Fibroblast of skin of back (primary cell): ENCODE measurements around the gene ARMC6.
"Not testable (repeated sequence)": the region's sequence is repeated elsewhere in the genome, so short reads cannot be mapped to it uniquely, and the experiment has no call there.

Experiments
- DNase-seq: peaks from one replicate; pipeline ENCODE4 v3.0.0-alpha.2; 2013

The ARMC6 gene

DNA sequence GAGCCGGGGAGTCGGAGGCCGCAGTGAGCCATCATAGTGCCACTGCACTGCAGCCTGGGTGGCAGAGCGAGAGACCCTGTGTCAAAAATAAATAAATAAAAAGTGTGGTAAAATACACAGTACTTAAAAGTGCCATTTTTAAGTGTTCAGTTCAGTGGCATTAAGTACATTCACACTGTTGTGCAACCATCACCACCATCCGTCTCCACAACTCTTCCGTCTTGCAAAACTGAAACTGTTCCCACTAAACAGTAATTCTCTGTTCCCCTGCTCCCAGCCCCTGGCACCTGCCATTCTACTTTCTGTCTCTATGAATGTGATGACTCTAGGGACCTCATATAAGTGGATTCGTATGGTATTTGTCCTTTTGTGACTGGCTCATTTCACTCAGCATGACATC, 43.7 kb downstream of the ARMC6 start:
- DNase-seq, result no peak

DNA sequence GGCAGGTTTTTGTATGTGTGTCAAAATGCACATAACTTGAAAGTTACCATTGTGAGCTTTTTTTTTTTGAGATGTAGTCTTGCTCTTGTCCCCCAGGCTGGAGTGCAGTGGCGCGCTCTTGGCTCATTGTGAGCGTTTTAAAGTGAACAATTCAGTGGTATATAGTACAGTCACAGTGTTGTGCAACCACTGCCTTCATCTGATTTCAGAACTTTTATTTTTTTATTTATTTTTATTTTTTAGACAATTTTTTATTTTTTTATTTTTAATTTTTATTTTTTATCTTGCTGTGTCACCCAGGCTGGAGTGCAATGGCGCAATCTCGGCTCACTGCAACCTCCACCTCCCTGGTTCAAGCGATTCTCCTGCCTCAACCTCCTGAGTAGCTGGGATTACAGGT, 45.4 kb downstream of the ARMC6 start:
- DNase-seq, result no peak

DNA sequence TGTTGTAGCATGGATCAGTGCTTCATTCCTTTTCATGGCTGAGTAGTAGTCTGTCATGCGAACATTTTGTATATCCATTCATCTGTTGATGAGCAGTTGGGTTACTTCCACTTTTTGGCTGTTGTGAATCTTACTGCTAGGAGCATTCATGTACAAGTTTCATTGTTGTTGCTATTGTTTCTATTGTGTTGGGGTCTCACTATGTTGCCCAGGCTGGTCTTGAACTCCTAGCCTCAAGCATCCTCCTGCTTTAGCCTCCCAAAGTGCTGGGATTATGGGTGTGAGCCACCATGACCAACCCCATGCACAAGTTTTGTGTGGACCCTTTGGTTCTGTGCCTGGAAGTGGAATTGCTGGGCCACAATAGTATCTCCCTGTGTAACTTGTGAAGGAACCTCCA, 46.2 kb downstream of the ARMC6 start:
- DNase-seq, result no peak

DNA sequence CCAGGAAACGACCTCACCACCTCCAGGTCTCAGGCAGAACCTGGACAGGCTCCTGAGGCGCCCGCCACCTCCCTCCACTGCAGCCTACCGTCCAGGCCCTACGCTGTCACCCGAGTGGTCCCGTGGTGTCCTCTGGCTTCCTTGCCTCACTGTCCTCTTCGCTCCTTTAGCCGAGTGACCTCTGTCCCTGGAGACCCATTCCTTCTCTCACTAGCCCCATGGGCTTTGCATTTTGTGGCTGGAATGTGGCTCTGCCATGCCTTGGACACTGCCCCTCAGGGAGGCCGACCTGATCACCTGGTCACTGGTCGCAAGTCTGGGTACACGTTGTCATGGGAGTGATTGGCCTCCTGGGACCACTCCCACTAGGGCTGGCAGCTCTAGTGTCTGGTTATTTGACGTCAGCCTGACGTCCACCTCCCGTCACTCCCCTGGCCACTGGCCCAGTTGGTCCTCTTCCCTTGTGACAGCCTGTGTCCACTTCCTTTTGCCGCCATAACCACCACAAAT, 48.3 kb downstream of the ARMC6 start:
- no peak for DNase-seq

DNA sequence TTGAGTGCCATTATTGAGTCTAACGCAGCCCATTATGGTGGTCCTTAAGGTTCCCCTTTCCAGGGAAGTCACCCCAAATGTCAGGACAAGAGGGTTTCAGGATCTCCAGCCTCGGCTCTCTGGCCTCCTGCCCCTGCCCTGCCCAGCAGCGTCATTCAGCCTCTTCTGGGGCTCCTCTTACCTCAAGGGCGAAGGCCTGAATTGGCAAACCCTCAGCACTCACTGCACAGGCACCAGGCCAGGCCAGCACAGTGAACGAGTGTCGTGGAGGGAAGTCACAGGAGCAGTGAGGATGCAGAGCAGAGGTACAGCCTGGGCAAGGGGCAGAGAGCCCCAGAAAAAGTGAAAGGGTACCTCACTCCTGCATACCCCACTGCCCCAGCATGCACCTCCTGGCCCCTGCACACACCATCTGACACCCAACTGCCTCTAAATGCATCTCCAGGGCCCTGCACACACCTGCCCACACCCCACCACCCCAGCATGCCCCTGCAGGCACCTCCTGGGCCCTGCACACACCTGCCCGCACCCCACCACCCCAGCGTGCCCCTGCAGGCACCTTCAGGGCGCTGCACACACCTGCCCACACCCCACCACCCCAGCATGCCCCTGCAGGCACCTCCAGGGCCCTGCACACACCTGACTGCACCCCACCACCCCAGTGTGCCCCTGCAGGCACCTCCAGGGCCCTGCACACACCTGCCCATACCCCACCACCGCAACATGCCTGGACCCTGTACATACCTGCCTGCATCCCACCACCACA, 50.2 kb downstream of the ARMC6 start:
- DNase-seq, result no peak

DNA sequence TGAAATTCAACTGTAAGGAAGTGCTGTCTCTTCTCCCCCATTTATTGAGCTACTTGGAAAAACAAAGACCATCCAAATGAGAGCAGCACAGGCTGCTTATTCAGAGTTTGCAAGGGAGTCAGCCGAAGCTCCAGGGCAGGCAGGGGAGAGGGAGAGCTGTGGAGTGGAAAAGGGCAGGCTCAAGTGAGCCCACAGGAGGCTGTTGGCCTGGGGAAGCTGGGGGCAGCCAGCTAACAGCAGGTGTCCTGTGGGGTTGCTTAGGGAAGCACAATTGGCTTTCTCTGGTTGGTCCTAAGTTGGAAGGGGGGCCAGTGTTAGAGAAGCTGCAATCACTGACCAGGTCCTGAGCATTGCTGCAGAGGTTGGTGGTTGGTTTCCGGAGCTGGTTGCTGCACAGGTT, 54.3 kb downstream of the ARMC6 start:
- DNase-seq, result no peak

DNA sequence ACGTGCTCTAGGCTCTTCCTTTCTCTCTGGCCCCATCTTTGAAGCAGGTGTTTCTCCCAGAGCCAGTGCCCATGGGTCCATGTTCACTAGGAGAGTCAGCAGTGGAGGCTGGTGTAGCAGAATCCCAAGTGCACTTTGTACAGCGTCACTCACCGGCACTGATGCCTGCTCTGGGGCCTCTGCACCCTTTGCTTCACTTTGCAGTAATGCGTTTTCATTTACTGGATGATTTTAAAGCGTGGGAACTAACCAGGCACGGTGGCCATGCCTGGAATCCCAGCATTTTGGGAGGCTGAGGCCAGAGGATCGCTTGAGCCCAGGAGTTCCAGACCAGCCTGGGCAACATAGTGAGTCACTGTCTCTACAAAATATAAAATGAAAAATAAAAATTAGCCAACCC, 61.1 kb downstream of the ARMC6 start:
- no peak for DNase-seq

DNA sequence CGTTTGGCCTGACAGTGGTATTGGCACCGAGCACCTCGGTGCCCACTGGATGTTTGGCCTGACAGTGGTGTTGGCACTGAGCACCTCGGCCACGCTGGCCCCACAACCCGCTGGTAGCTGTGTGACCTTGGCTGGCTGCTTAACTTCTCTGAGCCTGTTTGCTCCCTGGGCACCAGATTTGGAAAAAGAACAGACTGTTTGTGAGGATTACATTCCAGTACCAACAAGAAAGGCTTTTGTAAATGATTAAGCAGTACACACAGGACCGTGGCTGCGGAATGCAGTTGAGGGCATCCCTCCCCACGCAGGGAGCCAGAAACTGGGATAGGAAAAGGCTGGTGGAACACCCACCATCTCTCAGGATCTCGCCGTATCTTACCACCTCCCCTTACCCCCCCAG, 62.3 kb downstream of the ARMC6 start:
- DNase-seq, result no peak

DNA sequence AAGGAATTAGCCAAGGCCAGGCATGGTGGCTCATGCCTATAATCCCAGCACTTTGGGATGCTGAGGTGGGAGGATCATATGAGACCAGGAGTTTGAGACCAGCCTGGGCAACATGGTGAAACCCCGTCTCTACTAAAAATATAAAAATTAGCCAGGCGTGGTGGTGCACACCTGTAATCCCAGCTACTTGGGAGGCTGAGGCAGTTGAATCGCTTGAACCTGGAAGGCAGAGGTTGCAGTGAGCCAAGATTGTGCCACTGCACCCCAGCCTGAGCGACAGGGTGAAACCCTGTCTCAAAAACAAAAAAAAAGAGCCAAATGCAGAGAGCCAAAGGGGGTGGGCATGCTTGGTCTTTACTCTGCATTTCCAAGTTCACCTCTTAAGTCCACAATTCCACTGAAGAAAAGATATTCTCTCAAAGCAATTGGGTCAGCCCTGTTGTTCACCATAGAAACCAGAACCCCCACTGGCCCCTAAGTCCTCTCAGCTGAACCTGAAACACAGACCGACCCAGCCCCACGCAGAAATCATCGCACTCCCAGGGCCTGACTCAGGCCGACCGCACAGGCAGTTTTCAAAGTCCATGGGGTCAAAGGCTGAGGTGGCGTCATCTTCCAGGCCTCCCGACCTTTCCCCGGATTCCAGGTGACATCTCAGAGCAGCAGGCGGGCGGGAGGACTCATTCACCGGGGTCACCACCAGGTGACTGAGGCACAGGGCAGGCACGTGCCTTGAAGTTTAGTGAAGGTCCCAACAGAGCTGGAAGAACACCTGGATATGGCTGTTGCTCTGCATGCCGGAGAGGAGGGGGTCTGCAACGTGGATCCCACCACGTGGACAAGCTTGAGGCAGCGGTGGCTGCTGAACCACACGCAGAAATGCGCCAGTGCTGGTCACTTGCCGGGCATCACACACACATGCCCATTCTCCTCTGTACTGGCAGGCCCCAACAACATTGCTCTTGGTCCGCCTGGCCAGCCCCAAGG, 63.5 kb downstream of the ARMC6 start:
- DNase-seq, result no peak

DNA sequence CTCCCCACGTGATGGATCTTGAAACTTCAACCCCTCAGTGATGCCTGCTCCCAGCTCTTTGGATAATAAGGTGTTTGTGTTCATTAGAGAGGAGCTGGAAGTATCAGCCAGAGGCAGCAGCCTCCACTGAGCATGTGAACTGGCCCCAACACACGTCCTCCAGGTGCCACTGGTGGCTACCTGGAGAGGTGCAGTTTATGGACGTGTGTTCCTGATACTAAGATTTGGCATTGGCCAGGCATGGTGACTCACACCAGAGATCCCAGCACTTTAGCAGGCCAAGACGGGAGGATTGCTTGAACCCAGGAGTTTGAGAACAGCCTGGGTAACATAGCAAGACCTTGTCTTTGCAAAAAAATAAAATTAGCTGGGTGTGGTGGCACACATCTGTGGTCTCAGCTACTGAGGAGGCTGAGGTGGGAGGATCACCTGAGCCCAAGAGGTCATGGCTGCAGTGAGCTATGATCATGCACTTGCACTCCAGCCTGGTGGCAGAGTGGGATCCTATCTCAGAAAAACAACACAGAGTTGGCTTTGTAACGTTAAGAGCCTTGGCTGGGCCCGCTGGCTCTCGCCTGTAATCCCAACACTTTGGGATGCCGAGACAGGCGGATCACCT, 64.8 kb downstream of the ARMC6 start:
- DNase-seq, result no peak

DNA sequence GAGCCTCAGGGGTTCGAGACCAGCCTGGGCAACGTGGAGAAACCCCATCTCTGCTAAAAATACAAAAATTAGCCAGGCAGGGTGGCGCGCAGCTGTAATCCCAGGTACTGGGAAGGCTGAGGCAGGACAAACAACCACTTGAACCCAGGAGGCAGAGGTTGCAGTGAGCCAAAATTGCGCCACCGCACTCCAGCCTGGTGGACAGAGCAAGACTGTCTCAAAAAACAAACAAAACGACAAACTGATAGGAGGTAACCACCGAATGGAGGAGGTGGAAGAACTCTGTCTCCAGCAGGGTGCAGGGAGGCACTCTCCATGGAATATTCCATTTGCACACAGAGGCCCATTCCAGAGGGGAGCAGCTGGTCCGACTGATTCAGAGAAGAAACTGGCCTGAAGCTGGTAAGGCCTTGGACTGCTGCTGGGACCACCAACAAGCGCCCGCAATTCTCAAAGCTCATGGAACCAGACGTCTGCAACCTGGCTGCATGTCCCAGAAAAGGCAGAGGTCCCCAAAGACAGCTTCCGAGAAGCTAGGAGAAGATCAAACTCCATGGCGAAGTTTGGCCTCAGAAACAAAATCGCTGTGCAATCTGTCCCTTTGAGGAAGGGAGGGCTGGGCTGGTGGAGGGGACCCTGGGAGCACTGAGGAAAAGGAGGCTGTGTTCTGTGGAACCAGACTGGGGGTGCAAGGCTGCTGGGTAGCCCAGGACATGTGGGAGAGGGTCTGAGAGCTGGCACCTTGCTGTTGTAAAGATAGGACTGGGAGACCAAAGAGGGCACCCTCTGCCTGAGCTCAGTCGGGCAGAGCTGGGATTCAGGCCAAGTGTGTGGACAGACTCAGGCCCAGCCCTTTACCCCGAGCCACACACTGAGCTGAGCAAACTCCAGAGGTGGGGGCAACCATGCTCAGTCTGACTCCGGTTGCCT, 65.6 kb downstream of the ARMC6 start:
- DNase-seq, result no peak

DNA sequence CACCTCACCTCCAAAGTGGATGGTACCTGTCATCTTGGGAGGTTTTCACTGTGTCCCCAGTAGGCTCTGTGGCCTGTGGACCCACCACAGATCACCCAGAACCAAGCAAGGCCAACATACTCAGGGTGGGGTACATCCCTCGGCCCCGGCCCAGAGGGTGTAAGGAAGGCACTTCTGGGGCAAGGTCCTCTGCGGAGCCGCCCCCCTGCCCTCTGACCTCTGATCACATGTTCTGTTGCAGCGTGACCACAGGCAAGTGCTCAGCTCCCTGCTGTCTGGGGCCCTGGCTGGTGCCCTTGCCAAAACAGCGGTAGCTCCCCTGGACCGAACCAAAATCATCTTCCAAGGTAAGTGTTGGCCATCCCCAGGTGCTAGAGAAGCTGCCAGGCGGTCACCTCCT, 68.1 kb downstream of the ARMC6 start:
- no peak for DNase-seq

DNA sequence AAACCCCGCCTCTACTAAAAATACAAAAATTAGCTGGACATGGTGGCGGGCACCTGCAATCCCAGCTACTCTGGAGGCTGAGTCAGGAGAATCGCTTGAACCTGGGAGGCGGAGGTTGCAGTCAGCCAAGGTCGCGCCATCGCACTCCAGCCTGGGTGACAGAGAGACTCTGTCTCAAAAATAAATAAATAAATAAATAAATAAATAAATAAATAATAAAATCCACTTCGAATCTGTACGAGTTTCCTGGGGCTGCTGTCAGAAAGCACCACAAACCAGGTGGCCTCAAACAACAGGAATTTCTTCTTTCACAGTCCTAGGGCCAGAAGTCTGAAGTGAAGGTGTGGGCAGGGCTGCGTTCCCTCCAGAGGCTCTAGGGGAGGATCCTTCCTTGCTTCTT, 69.2 kb downstream of the ARMC6 start:
- DNase-seq, result not testable (repeated sequence)

DNA sequence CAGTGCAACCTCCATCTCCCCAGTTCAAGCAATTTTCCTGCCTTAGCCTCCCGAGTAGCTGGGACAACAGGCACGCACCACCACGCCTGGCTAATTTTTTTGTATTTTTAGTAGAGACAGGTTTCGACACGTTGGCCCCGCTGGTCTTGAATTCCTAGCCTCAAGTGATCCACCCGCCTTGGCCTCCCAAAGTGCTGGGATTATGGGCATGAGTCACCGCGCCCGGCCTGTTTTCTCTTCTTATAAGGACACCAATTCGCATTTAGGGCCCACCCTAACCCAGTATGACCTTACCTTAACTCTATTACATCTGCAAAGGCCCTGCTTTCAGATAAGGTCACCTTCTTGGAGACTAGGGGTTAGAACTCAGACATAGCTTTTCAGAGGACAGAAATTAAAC, 69.8 kb downstream of the ARMC6 start:
- DNase-seq, result no peak

DNA sequence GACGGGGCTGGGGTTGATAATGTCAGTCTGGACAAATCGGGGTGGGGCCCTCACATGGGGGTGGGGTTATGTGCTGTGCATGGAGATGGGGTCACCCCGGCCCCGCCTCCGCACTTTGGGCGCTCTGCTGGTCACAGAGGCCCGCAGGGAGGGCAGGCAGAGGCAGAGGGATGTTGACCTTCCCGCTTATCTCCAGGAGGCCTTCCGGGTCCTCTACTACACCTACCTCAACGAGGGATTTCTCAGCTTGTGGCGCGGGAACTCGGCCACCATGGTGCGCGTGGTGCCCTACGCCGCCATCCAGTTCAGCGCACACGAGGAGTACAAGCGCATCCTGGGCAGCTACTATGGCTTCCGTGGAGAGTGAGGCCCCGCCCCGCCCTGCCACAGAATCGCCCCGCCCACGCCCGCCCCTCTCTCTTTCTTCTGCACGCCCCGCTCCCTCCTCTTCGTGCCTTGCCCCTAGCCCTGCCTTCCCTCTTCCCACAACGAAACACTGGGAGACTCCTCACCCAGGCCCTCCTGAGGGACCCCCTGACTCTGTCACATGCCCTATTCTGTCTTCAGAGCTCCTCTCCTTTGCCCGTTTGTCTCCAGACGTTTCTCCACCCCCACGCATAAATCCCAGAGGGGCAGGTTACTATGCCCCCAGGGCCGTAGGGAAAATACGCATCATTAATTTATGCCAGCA, 72.1 kb downstream of the ARMC6 start:
- peak; percentile 65 for DNase-seq

DNA sequence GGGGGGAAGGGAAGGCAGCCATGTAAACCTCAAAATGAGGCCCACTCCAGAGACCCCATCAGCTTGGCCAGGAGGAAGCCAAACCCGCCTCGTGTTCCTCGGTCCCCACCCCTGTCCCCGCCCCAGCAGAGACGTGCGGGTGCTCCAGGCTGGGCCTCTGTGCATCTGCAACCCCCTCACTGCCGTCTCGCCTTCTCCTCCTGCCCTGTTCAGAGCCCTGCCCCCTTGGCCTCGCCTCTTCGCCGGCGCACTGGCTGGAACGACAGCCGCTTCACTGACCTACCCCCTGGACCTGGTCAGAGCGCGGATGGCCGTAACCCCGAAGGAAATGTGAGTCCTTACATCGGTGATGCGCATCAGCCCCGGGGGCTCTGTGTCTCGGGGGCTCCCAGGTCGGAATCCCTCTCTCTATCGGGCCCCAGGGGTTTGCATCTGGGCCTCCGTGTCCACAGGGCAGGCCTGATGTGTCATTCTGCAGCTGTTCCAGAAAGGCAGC, 72.7 kb downstream of the ARMC6 start:
- peak; percentile 18 for DNase-seq

DNA sequence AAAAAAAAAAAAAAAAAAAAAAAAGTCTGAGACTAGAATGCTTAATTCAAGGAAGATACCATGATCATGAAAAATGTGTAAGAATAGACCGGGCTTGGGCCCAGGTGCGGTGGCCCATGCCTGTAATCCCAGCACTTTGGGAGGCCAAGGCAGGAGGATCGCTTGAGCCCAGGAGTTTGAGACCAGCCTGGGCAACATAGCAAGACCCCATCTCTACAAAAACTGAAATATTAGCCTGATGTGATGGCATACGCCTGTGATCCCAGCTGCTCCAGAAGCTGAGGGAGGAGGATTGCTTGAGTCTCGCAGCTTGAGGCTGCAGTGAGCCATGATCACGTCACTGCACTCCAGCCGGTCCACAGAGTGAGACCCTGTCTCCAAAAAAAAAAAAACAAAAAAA, 73.5 kb downstream of the ARMC6 start:
- DNase-seq, result not testable (repeated sequence)

DNA sequence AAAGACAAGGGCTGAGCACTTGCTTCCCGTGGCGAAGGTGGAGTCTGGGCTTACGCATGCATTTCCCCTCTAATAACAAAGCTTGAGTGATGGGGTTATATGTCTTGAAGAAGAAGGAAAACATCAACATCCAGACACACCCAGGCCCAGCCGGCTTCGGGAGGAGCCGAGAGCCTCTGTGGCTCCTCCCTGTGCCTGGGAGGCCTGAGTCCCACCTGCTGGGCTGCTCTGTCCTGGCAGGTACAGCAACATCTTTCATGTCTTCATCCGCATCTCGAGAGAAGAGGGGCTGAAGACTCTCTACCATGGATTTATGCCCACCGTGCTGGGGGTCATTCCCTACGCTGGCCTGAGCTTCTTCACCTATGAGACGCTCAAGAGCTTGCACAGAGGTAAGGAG, 74.3 kb downstream of the ARMC6 start:
- DNase-seq, result no peak
